ENCODE results near the gene ENKUR.

Gene ENKUR
- total RNA-seq: 0 to 2.2 (median 0) reads per million in 17 experiments

- DNase-seq: peak; percentile 93 to 96 (median 96)
Measured at GRCh38 chr10:25015828-25016375, at the start of gene ENKUR. Gene ENKUR (minus strand): TSS chr10:25016158. CDS start chr10:25015936, 222 bp downstream.

GRCh38 chr10:25064401-25064800 lies 48.4 kb upstream of the ENKUR start:
- no peak for DNase-seq

GRCh38 chr10:25063644-25064043 lies 47.7 kb upstream of the ENKUR start:
- DNase-seq: no peak

DNA sequence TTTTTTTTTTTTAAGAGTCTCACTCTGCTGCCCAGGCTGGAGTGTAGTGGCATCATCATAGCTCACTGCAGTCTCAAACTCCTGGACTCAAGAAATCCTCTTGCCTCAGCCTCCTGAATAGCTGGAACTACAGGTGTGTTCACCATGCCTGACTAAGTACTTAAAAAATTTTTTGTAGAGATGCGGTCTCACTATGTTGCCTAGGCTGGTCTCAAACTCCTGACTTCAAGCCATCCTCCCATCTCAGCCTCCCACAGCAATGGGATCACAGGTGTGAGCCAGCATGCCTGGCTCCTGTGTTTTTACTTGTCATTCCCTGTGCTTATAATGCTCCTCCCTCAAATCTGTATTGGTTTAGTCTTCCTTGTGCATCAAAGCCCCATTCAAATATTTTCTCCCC lies 47.2 kb upstream of the ENKUR start:
- DNase-seq: no peak

GRCh38 chr10:25061711-25062449 lies 45.9 kb upstream of the ENKUR start:
- DNase-seq: no peak

- no peak for DNase-seq
Measured at GRCh38 chr10:25061125-25061524, 45.2 kb upstream of the ENKUR start.

DNA sequence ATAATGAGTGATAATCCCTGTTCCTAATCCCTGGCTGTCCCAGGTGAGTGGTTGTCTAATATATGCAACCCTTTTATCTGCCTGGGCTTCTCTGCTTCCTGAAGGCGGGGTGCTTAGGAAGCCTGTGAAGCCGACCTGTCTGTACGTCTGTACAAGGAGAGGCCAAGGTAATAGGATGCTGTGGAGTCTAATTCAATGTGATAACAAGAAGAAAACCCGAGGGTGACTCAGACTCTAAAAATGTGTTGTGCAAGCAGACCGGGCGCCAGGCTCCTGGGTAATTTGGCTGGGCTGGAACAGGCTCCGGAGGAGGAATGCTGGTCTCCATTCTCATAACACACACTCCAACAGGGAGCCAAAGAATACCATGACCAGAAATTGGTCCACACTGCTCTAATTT lies 44.0 kb upstream of the ENKUR start:
- no peak for DNase-seq

DNA sequence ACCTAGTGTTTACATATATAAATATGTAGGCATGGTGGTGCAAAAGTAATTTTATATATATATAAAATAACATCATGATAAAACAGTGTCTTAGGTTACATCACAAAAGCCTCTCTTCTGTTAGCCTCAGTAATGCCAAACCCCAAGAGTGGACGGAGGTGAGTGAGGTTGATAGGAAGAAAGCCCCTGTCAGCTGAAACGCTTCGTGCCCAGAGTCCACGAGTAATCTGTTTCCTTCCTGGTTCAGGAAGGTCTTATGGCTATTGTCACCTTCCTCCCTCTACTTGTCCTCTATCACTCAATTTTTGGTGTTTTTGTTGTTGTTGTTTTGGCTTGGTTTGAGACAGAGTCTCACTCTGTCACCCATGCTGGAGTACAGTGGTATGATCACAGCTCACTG lies 41.9 kb upstream of the ENKUR start:
- DNase-seq: no peak

GRCh38 chr10:25056726-25057125 lies 40.8 kb upstream of the ENKUR start:
- DNase-seq: no peak

GRCh38 chr10:25052012-25052411 lies 36.1 kb upstream of the ENKUR start:
- DNase-seq: no peak

- no peak for DNase-seq
Measured at GRCh38 chr10:25050402-25050801, 34.4 kb upstream of the ENKUR start.

GRCh38 chr10:25049966-25050365 lies 34.0 kb upstream of the ENKUR start:
- no peak for DNase-seq

GRCh38 chr10:25048450-25048849 lies 32.5 kb upstream of the ENKUR start:
- DNase-seq: no peak

DNA sequence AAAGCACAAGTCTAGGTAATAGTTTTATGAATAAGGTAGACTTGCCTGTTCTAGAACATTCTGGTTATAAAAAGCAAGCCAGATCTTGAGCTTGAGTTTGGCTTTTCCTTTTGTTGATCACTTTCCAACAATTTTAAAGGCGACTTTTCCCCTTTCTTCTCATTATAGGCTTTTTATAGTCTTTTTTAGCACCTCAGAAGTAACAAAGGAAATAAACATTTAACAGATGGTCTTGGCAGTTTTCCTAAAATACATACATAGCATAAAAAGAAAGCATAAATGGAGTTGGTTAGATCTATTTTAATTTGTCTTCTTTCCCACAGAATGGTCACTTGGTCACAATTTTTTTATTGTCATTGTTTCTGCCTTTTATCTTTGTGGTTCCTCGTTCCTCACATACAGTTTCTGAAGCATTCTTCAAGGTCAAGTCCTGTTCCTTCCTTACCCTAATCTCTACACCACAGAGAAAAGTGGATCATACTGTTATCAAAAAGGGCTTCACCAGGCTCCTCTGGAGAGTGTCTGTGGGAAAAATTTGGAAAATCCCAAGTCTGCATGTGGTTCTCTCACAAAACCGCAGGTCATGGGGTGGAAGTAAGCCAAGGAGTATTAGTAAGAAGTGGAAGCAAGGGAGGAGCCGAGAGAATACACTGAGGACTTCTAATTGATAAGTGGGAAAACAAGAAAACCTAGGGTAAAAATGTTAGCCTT lies 31.8 kb upstream of the ENKUR start:
- DNase-seq: no peak

- DNase-seq: no peak
Measured at GRCh38 chr10:25047088-25047487, 31.1 kb upstream of the ENKUR start.

DNA sequence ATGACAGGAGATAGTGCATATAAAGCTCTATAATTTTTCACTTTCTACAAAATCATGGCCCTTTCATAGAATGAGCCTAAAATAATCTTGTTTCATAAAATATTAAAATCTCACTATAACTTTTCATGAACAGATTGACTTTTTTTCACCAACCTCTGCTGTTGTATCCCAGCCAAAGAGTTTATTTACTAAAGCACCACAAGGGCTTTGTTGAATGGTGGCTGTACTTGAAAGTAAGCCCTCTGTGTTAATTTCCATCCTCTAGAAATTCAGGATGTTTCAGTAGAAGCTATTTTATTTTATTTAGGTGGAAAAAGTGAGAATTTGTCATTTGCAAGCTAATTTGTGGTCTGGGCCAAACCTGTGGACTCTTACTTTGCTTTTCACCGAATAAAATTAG lies 30.7 kb upstream of the ENKUR start:
- DNase-seq: no peak

DNA sequence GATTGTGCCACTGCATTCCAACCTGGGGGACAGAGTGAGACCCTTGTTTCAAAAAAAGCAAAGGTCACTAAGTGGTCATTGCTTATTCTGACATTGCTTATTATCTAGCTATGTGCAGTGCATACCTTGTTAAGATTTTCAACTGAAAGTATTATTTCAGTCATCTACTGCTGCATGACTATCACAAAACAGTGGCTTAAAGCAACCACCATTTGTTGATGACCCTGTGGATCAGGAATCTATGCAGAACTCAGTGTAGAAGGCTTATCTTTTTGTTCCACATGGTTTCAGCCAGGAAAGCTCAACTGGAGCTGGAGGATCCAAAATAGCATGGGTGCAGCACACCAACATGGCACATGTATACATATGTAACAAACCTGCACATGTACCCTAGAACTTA lies 23.6 kb upstream of the ENKUR start:
- no peak for DNase-seq

DNA sequence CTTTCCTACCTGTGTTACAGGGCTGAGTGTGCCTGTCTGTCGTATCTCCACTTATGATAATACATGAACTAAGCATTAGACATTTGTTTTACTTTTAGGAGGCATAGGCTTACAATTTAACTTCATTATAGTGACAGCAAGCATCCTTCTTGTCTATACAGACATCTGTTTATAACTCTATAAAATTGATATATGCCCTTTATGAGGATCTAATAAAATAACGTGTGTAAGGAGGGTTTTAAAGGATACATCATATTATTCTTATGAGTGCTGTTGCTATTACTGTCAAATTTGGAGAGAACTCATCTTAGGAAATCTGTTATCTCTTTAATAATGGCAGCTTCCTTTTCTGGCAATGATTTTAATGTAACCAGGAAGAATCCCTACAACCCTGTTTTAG lies 22.4 kb upstream of the ENKUR start:
- no peak for DNase-seq

- DNase-seq: no peak
Measured at GRCh38 chr10:25036381-25036780, 20.4 kb upstream of the ENKUR start.

GRCh38 chr10:25029519-25029918 lies 13.6 kb upstream of the ENKUR start:
- no peak for DNase-seq

- DNase-seq: no peak
Measured at GRCh38 chr10:25028711-25029110, 12.8 kb upstream of the ENKUR start.

DNA sequence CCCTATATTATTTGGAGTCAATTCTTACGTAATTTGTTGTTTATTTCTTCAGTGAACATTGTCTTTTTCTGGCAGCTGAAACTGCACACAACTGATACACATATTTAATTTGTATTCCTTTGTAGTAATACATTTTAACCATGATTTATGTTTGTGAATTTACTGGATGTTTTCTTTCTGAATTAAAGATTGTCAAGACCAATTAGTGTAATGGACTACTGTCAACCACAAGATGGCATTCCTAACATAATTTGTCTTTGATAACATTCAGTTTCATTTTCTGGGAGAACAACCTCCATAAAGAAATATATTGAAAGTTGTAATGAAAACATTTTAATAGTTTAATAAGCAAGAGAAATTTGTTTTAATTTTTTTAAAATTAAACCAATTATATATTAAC lies 10.5 kb upstream of the ENKUR start:
- peak in 1 of 4 experiments; percentile 19 for DNase-seq

- DNase-seq: no peak
Measured at GRCh38 chr10:25024528-25024927, 8.6 kb upstream of the ENKUR start.

GRCh38 chr10:25023278-25023677 lies 7.3 kb upstream of the ENKUR start:
- peak; percentile 8 to 59 (median 28) for DNase-seq
